ENCODE measurements around the gene NR2F2.

The NR2F2 gene

DNA sequence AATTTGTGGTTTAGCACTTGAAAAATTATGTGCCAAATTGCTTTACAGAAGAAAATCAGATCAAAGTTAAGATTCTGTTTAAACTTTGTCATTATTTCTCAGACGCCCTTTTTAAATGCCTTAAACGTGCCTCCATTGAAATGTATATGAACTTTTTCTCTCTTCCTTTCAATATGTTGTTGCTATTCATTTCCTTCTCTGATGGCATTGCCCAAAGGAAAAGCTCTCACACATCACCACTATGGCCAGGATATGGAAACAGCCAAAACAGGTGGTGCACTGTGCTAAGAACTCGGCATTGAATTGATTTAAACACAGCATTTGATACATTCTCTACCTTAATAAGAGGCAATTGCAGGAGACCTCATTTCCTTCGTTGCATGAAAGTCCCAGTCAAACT lies 35.7 kb upstream of the NR2F2 start:
- Histone ChIP-seq H3K4me2 (ENCODE audit: low read length) (no peak overlapping the region), H4K20me1 (ENCODE audit: insufficient read depth, low read length) (no peaks in the 10 kb centered on the region), H3K4me3 (ENCODE audit: low read depth, low read length, poor library complexity, severe bottlenecking) (no peak overlapping the region), H3K79me2 (ENCODE audit: insufficient read depth, low read length) (no peaks in the 10 kb centered on the region), H3K36me3 (ENCODE audit: insufficient read depth, low read length) (no peaks in the 10 kb centered on the region), H3K4me1 (ENCODE audit: insufficient read depth, low read length, severe bottlenecking) (no peaks in the 10 kb centered on the region), H3K9ac (ENCODE audit: low read length) (no peak overlapping the region), H3K27me3 (ENCODE audit: insufficient read depth, low read length) (no peaks in the 10 kb centered on the region), H3K9me3 (ENCODE audit: low read length) (peaks cover 2% of the 10 kb centered on the region; the same call in 1 of the 2 replicates), H3F3A (ENCODE audit: insufficient read depth, low read length) (no peaks in the 10 kb centered on the region), H2AFZ (ENCODE audit: low read length) (no peak overlapping the region), H3K9me2 (ENCODE audit: low read depth, low read length) (no peaks in the 10 kb centered on the region), H3K27ac (ENCODE audit: low read depth, low read length, poor library complexity, severe bottlenecking) (no peak overlapping the region)
- no peak for TF ChIP-seq EZH2 (IDR thresholded peaks at IDR 0.05; ENCODE audit: borderline replicate concordance, low read length)
- TF ChIP-seq, protein P1, sequence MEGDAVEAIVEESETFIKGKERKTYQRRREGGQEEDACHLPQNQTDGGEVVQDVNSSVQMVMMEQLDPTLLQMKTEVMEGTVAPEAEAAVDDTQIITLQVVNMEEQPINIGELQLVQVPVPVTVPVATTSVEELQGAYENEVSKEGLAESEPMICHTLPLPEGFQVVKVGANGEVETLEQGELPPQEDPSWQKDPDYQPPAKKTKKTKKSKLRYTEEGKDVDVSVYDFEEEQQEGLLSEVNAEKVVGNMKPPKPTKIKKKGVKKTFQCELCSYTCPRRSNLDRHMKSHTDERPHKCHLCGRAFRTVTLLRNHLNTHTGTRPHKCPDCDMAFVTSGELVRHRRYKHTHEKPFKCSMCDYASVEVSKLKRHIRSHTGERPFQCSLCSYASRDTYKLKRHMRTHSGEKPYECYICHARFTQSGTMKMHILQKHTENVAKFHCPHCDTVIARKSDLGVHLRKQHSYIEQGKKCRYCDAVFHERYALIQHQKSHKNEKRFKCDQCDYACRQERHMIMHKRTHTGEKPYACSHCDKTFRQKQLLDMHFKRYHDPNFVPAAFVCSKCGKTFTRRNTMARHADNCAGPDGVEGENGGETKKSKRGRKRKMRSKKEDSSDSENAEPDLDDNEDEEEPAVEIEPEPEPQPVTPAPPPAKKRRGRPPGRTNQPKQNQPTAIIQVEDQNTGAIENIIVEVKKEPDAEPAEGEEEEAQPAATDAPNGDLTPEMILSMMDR (IDR thresholded peaks at IDR 0.05; ENCODE audit: low read length) = no peak

DNA sequence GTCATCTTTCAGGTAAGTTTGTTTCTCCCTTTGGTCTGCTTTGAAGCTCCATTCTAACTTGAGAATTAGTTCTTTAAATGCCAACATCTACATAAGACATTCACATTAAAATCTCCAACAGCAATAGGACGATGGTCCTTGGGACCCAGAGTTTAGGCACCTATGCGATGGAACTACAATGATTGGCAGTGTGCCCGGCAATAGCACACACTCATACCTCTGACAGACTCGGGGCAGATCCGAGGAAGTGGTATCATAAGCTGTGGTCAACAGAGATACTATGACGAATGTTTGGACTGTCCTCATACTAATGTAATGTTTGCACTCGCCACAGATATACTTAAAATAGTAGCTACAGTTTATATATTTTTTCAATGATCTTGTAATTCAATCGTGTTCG lies 34.2 kb upstream of the NR2F2 start:
- Histone ChIP-seq H3K79me2 (ENCODE audit: insufficient read depth, low read length) (no peaks in the 10 kb centered on the region), H3K27me3 (ENCODE audit: insufficient read depth, low read length) (no peaks in the 10 kb centered on the region), H3K27ac (ENCODE audit: low read depth, low read length, poor library complexity, severe bottlenecking) (no peak overlapping the region), H3K4me1 (ENCODE audit: insufficient read depth, low read length, severe bottlenecking) (no peaks in the 10 kb centered on the region), H3K9ac (ENCODE audit: low read length) (no peak overlapping the region), H3K4me3 (ENCODE audit: low read depth, low read length, poor library complexity, severe bottlenecking) (no peak overlapping the region), H4K20me1 (ENCODE audit: insufficient read depth, low read length) (no peaks in the 10 kb centered on the region), H3K36me3 (ENCODE audit: insufficient read depth, low read length) (no peaks in the 10 kb centered on the region), H3K9me2 (ENCODE audit: low read depth, low read length) (no peaks in the 10 kb centered on the region), H3F3A (ENCODE audit: insufficient read depth, low read length) (no peaks in the 10 kb centered on the region), H3K4me2 (ENCODE audit: low read length) (no peak overlapping the region), H3K9me3 (ENCODE audit: low read length) (peaks cover 2% of the 10 kb centered on the region; the same call in 1 of the 2 replicates), H2AFZ (ENCODE audit: low read length) (no peak overlapping the region)
- TF ChIP-seq EZH2 (IDR thresholded peaks at IDR 0.05; ENCODE audit: borderline replicate concordance, low read length) = no peak
- TF ChIP-seq, protein P1 (IDR thresholded peaks at IDR 0.05; ENCODE audit: low read length) = no peak

DNA sequence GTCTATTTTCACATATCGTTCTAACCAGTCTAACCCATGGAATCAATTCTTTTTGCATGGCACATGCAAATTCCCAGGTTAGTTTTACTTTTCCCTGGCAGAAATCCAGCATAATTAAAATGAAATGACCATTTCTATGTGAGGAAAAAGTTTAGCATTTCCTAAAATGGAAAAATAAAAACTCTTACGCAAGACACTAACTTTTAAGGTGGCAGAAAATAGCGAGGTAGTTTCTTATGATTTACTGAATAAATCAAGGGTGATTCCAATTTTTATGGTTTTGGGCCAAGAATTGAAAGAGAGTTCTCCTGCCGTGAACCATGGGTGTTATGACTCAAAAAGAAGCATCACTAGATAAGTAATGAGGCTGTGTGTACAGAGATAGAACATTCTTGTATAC lies 32.7 kb upstream of the NR2F2 start:
- H3K9me2 ChIP-seq (ENCODE audit: low read depth, low read length) = no peaks in the 10 kb centered on the region
- TF ChIP-seq EZH2 (IDR thresholded peaks at IDR 0.05; ENCODE audit: borderline replicate concordance, low read length) = no peak
- TF ChIP-seq, protein P1 (IDR thresholded peaks at IDR 0.05; ENCODE audit: low read length) = no peak
- no peaks in the 10 kb centered on the region for H3K79me2 ChIP-seq (ENCODE audit: insufficient read depth, low read length)
- no peak overlapping the region for H2AFZ ChIP-seq (ENCODE audit: low read length)
- H3K36me3 ChIP-seq (ENCODE audit: insufficient read depth, low read length) = no peaks in the 10 kb centered on the region
- H3K4me3 ChIP-seq (ENCODE audit: low read depth, low read length, poor library complexity, severe bottlenecking) = no peak overlapping the region
- H3K9ac ChIP-seq (ENCODE audit: low read length) = no peak overlapping the region
- no peaks in the 10 kb centered on the region for H4K20me1 ChIP-seq (ENCODE audit: insufficient read depth, low read length)
- no peak overlapping the region for H3K27ac ChIP-seq (ENCODE audit: low read depth, low read length, poor library complexity, severe bottlenecking)
- H3F3A ChIP-seq (ENCODE audit: insufficient read depth, low read length) = no peaks in the 10 kb centered on the region
- H3K4me1 ChIP-seq (ENCODE audit: insufficient read depth, low read length, severe bottlenecking) = no peaks in the 10 kb centered on the region
- peaks cover 2% of the 10 kb centered on the region; the same call in 1 of the 2 replicates for H3K9me3 ChIP-seq (ENCODE audit: low read length)
- no peak overlapping the region for H3K4me2 ChIP-seq (ENCODE audit: low read length)
- H3K27me3 ChIP-seq (ENCODE audit: insufficient read depth, low read length) = no peaks in the 10 kb centered on the region

All from OCI-LY1 (cell line).